GM19468 (cell line): Measurements from ENCODE around the gene ZIK1.

Experiments used
- ATAC-seq: cut with Tn5 transposase; IDR thresholded peaks from one replicate; pipeline ENCODE4 v1.9.1; 2021; ENCODE audit warnings: mild to moderate bottlenecking, moderate library complexity, moderate number of reproducible peaks; ENCODE audit not compliant: unreplicated experiment; ENCODE audit errors: extremely low read depth

Gene ZIK1

DNA sequence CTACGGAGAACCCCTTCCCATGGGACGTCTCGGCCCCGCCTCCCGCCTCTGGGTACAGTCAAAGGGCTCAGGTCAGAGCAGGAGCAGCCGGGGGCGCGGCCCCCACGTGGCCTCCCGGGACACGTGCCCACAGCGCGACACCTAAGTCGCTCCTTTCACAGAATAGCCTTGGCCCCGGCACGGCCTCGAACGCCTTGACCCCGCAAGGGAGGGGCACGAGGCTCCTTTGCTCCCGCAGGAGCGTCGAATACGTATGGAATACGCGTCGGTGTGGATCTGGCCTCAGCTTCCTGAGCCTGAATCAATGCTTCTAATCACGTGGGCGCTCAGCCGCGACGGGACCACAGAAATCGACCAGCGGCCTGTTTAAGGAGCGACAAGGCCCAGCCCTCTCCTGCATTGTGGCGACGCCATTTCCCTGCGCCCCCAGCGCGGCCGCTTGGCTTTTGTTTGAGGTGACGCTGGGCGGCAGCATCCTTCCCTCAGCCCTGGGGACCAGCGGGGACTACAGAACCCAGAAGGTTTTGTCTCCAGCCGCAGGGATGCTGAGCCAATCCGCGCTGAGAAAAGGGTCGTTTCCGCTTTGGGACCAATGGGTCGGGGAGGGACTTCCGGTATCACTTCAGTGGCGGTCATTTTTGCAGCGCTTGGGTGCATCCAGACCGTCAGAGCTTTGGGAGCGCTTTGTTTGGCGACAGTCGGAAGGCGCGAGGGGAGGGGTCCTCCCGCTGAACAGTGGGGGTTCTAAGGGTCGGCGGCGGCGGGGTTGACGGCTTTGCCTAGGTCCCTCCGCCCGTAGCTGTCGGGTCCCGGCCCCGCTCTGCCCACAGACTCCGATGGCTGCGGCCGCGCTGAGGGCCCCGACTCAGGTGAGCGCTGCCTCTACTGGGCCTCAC is at the start of gene ZIK1:
Gene ZIK1, plus strand, starts transcription at position 625 of the 896 bp plus-strand sequence. Its CDS starts 212 bp downstream, at position 837.
- ATAC-seq = no peak

DNA sequence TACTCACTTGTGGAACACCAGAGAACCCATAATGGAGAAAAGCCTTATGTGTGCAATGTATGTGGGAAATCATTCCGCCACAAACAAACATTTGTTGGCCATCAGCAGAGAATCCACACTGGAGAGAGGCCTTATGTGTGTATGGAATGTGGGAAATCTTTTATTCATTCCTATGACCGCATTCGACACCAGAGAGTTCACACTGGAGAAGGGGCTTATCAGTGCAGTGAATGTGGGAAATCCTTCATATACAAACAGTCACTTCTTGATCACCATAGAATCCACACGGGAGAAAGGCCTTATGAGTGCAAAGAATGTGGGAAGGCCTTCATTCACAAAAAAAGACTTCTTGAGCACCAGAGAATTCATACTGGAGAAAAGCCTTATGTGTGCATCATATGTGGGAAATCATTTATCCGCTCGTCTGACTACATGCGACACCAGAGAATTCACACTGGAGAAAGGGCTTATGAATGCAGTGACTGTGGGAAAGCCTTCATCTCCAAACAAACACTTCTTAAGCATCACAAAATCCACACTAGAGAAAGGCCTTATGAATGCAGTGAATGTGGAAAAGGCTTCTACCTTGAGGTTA is 45.9 kb upstream of the ZIK1 start:
- ATAC-seq = no peak

- no peak for ATAC-seq
Measured at GRCh38 chr19:57546513-57546912, 37.4 kb upstream of the ZIK1 start.

DNA sequence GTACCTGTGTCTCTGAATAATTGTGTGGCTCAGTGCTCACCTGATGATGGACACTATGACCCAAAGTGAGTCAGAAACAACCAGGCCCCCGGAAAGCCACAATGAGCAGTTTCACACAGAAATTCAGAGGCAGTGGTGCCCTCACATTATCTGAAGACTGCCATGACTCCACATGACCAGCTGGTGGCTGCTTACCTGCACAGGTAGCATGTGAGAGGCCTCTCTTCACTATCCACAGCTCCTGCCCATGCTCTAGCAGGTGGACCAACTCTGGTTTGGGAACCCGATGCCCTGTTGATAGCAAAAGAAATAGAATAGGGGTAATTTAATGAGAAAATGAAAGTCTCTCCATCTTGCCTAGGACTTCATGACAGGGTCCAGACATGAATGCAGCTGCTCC is 31.5 kb upstream of the ZIK1 start:
- ATAC-seq = no peak

- no peak for ATAC-seq
Measured at GRCh38 chr19:57557659-57558058, 26.3 kb upstream of the ZIK1 start.

DNA sequence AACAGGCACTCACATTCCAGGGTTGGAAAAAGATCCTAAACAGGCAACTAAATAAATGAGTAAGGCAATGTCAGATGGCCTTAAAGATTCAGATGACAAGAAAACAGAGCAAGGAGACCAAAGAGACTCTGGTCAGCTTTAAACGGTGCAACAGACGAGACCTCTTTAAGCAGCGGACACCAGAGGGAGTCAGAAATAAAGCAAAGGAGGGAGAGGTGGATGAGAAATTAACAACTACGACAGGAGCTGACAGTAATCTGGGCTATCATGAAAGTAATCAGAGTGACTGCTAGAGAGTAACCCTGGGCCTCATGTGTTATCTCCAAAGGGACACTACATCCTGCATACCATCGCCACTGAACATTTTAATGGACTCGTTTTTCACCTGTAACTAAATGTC is 25.4 kb upstream of the ZIK1 start:
- no peak for ATAC-seq

- ATAC-seq = no peak
Measured at GRCh38 chr19:57559008-57559403, 24.9 kb upstream of the ZIK1 start.

GRCh38 chr19:57559404-57560025 is 24.4 kb upstream of the ZIK1 start, which contains the start of gene ZNF550:
ZNF550 (minus strand) TSS chr19:57559863; CDS start chr19:57559682, 181 bp downstream.
- ATAC-seq = peak; percentile 79

DNA sequence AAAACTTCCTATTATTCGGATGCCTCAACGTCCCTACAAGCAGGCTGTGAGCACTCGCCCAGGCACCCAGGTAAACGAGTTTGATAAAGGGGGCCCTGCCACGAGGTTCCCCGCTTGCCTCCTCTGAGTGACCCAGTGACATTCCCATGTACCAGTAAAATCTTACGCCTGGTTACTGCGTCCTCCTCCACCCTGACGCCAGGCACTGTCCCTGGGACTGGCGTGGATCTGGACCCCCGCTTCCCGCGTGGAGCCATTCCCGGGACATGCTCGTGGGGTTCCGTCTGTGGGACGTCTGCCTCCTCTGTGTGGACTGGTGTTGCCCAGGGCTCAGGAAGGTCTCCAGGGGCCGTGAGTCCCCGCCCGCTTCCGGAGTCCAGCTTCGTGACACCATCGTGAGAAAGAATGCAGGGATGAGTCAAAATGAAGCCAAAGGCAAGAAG is 23.9 kb upstream of the ZIK1 start:
- ATAC-seq = no peak

GRCh38 chr19:57563547-57563946 is 20.4 kb upstream of the ZIK1 start:
- ATAC-seq = no peak

DNA sequence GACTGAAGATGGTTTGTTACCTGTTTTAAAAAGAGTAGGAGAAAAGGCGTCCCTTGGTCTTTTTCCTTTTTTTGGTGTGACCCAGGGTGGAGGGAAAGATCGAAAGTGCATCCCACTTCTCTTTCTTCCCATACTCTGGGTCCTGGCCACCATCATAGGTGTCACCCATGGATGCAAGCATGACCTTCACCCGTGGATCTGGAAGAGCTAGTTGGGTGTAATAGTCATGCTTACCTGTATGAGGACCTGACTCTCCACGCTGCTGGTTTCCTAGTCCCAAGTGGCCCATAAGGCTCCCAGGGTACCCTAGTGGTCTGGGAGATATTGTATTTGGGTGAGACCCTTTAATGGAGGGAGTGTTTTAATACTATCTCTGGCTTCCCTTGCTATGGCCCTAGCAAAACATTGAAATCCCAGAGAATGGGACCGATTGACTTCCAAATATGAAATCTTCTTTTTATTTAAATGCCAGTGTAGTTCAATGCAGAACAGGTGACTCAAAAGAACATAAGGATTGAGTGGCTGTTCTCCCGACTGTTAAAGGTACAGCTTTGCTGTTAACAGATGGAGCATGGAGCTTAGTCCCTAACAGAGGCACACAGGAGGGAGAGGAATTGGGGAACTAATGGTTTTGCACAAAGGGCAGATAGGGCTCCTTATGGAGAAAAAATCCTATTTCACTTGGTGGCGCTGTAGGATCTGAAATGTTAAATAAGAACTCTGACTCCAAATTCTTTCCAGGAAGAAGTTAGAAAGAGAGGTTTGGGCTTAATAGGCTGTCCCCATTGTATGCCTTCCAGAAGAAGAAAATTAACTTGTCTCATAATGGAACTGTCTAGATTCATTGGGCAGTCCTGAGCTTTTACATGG is 17.3 kb upstream of the ZIK1 start:
- no peak for ATAC-seq

GRCh38 chr19:57570707-57571106 is 13.2 kb upstream of the ZIK1 start:
- ATAC-seq = no peak

DNA sequence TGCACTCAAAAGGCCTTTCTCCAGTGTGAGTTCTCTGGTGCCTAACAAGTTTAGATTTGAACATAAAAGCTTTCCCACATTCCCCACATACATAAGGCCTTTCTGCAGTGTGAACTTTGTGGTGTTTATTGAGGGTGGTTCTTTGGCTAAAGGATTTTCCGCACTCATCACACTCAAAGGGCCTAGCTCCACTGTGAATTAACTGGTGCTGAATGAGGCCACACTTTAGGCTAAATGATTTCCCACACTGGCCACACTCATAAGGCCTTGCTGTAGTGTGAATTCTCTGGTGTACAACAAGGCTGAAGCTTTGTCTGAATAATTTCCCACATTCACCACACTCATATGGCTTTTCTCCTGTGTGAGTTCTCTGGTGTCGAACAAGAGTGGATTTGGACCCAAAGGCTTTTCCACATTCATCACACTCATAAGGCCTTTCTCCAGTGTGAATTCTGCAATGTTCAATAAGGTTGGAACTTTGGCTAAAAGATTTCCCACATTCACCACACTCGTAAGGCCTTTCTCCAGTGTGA is 11.5 kb upstream of the ZIK1 start:
- ATAC-seq = no peak

GRCh38 chr19:57576661-57577060 is 7.3 kb upstream of the ZIK1 start:
- ATAC-seq = no peak

GRCh38 chr19:57578487-57579205 is 5.3 kb upstream of the ZIK1 start, which contains the start of gene ZNF416:
ZNF416 (minus strand) TSS chr19:57578911; CDS start chr19:57578704, 207 bp downstream.
- ATAC-seq = peak; percentile 60

GRCh38 chr19:57583104-57583520 is 833 bp upstream of the ZIK1 start:
- no peak for ATAC-seq

DNA sequence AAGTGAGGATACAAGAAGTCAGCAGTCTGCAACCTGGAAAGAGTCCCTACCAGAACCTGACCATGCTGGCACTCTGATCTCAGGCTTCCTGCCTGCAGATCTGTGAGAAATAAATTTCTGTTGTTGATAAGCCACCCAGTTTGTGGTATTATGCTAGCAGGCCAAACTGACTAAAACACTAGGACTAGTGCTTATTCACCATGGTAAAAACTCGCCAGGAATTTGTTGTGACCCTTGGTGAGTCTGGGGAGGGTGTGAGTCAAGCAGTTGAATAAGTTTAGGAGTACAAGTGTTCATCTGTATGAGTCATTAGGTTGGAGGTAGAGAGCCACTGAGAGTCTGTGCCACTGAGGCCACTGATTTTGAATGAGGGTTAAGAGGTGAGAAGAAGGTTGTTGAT is 3.6 kb downstream of the ZIK1 start:
- no peak for ATAC-seq

DNA sequence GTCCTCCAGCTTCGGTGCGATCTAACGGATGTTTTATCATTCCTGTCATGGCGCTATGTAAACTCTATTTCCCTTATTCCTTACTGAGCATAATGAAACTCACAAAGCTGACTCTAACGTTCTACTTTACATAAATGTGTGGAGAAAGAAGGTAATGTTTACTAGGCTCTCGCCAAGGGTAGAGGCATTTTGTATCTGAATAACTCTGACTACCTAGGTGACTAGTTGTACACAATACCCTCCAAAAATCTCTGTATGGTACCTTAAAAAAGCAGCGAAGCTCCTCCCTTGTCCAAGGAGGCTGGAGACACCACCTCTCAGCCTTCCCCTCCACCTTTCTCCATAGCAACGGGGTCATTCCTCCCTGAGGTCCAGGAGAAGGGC is 15.4 kb downstream of the ZIK1 start:
- no peak for ATAC-seq

DNA sequence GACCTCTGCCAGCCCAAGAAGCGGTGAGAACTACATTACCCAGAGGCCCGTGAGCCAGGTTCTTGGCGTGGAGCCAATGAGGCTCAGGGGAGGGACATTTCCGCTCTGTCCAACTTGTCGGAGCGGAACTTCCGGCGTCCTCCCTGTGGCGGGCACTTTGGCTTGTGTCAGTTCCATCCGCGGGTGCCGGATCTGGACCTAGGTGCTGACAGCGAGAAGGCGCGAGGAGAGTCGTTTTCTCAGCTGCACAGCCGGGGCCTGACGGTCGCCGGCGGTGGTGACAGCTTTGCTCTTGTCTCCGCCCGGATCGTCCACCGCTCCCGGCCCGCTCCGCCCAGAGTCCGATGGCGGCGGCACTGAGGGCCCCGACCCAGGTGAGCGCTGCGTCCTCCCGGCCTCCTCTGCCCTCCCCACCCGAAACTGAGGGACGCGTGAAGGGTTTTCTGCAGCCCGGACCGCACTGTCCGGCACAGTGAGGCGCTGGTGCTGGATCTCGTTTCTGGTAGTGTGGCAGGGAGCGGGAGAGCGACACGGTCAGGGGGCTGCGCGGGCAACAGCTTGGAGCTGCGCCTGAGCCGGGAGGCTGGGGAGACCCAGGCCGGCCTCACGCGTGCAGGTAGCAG is 15.9 kb downstream of the ZIK1 start, which contains the start of gene ZNF530:
Gene ZNF530, plus strand, starts transcription at position 125 of the 623 bp plus-strand sequence. CDS start 4,461 bp downstream, outside the sequence.
- ATAC-seq = peak; percentile 94
